Fibroblast of skin of left quadriceps (primary cell): ENCODE results near the gene CIAO1.
"Not testable (repeated sequence)": the region's sequence is repeated elsewhere in the genome, so short reads cannot be mapped to it uniquely, and the experiment has no call there.

Experiments used
- DNase-seq, 2 experiments: peaks; one replicate each; pipeline ENCODE4 v3.0.0-alpha.2; 2013; ENCODE audit warnings: low read depth in 2 of 2

Gene CIAO1

DNA sequence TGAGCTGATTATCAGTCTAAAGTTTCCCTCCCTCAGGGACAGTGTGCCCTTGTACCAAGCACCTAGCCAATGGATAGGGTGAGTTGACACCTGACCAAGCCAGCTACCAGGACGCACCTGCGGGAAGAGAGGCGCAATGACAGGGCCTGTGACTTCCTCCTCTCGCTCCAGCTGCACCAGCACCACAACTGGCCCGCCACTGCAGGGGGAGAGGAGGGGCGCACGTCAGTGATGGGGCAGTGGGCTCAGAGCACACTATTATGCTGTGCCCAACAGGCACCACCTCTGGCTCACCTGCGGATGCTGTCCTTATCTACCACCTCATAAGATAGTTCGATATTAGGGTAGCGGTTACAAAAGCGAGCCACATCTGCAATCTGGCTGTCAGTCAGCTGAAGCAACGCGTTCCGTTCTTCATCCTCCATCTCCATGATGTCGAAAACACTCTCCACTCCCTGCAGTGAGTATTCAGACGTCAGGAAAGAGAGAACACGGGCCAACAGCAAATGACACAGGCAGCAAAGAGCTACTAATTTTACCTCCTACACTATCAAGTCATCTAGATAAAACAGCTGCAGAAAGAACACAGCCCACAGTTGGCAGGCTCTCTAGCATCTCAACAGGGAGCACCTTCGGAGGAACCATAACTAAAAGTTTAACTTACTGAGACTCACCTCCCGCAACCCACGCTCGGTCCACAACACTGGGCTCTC lies 10.9 kb downstream of the CIAO1 start:
- DNase-seq: no peak

GRCh38 chr2:96287273-96287856 lies 21.3 kb downstream of the CIAO1 start:
- DNase-seq: no peak

DNA sequence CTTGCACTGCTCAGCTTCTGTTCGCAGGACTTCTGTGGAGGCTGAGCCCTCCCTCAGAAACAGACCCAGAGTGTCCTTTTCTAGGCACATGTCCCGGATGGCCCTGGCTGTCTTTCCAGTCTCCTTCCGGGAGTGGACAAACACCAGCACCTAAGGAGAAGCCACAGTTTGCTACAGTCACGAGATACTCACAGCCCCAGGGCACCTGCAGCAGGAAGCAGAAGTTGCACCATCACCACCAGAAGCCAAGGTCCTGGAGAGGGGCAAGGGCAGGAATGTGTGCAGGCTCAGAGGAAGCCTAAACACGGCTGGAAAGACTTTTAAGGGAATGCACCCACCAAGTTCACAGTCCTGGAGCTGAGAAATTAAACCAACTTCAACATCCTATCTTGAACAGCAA lies 25.7 kb downstream of the CIAO1 start:
- no peak for DNase-seq

DNA sequence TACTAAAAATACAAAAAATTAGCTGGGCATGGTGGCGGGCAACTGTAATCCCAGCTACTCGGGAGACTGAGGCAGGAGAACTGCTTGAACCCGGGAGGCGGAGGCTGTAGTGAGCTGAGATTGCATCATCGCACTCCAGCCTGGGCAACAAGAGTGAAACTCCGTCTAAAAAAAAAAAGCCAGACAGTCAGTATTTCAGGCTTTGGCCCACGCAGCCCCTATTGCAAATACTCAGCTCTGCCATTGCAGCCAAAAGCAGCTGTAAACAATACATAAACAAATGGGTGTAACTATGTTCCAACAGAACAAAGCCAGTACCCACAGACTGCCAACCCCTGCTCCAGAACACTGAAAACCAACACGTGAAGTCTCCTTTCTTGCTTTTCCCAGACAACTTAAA lies 28.2 kb downstream of the CIAO1 start:
- not testable (repeated sequence) for DNase-seq

GRCh38 chr2:96296925-96297324 lies 30.9 kb downstream of the CIAO1 start:
- no peak for DNase-seq

- no peak for DNase-seq
Observed at GRCh38 chr2:96301865-96302264, 35.8 kb downstream of the CIAO1 start.

DNA sequence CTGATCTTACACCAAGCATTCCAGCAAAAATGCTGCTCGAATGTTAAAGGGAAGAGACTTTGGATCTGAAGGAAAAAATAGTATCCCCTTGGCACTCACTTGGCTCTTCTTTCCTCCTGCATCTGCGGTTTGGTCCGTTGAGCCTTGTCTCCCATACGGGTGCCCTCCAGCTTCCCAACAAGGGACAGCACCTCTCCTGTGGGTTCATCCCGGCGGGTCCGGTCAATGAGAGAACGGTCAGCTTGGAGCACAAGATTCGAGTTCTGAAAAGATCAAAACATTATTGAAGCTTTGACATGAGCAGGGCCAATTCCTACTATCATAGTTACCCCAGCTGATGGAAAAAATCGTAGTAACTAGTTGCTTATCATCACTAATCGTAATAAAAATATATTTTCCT lies 38.6 kb downstream of the CIAO1 start:
- no peak for DNase-seq

- DNase-seq: peak; percentile 60 to 64
Observed at GRCh38 chr2:96305091-96305978, 39.3 kb downstream of the CIAO1 start, which contains the start of gene SNRNP200. Gene SNRNP200 (minus strand): TSS chr2:96305546. CDS start chr2:96305437, 109 bp downstream.

DNA sequence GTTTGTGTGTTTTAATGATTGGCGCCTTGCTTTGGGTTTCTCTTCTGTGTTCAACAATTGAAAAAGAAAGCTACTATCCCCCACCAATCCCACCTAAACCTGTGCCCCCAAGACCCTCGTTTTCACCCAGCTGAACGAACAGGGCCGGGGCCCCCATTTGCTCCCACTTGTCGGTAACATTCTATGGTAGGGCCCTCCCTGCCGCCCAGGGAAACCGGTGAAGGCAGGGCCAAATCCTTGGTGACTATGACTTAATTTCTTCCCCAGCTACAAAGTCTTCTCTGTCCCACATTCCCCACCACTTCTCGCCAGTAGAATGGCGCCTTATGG lies 39.9 kb downstream of the CIAO1 start:
- DNase-seq: no peak

GRCh38 chr2:96306370-96306769 lies 40.3 kb downstream of the CIAO1 start:
- no peak for DNase-seq

GRCh38 chr2:96308248-96308647 lies 42.2 kb downstream of the CIAO1 start:
- DNase-seq: no peak

- DNase-seq: no peak
Observed at GRCh38 chr2:96315005-96315399, 49.0 kb downstream of the CIAO1 start.

DNA sequence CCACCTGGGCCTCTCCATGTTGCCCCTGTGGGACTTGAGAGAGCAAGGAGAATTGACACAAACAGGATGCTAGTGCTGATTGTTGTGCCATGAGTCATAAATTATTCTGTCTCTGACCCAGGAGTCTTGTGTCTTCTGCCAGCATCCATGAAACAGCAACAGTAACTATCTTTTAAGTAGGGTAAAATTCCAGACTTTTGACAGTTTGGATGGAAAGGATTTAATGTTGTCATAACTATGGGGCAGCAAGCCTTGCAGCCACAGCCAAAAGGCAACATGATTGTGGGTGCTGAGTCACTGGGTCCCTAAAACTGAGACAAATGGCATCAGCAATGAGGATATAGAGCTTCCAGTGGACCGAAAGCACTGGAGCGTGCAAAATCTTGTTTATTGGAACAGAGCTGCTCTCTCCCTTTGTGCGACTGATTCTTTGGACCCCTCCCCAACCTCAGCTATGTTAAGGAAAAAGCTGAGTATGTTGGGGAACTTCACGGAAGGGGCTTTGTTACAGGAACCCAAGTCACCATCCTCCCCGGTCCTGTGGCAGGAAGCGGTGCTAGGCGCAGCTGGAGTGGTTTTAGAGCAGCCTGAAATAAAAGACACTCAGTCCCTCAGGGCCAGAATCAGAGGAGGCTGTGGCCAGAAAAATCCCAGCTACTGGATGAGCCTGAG lies 49.5 kb downstream of the CIAO1 start:
- peak in 1 of 2 experiments; percentile 22 for DNase-seq

DNA sequence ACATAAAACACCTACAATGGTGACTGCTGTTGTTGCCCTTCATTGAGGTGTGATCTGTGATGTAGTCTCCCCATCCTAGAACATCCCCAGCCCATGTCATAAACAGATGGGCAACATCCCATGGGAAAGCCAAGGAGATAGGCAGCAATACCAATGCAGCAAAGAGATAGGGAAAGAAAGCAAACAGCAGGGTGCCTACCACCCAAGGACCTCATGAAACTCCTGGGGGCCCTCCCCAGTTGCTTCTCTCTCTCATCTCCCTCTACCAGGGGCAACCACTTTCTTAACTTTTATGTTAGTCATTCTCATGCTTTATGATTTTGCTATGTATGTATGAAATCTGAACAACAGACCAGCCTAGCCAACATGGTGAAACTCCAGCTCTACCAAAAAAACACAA lies 51.0 kb downstream of the CIAO1 start:
- DNase-seq: no peak

- no peak for DNase-seq
Observed at GRCh38 chr2:96317584-96317997, 51.6 kb downstream of the CIAO1 start.

GRCh38 chr2:96318723-96319122 lies 52.7 kb downstream of the CIAO1 start:
- DNase-seq: no peak

- DNase-seq: no peak
Observed at GRCh38 chr2:96319396-96319795, 53.4 kb downstream of the CIAO1 start.

DNA sequence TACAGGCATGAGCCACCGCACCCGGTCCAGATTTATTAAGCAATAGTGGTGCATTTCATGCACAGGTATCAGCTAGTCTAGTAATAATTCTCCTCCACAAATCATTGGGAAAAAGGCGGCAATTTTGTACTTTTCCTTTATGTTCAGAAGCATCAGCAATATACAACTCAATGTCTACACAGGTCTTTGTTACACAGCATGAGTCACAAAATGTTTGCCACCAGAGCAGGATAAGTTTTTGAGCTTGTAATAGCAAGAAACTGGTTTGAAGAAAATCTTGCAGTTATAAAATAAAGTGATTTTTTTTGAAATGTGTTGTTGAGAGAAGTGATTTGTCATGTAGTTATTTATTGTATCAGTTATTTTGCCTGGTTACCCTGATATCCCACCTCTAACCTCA lies 54.3 kb downstream of the CIAO1 start:
- no peak for DNase-seq

DNA sequence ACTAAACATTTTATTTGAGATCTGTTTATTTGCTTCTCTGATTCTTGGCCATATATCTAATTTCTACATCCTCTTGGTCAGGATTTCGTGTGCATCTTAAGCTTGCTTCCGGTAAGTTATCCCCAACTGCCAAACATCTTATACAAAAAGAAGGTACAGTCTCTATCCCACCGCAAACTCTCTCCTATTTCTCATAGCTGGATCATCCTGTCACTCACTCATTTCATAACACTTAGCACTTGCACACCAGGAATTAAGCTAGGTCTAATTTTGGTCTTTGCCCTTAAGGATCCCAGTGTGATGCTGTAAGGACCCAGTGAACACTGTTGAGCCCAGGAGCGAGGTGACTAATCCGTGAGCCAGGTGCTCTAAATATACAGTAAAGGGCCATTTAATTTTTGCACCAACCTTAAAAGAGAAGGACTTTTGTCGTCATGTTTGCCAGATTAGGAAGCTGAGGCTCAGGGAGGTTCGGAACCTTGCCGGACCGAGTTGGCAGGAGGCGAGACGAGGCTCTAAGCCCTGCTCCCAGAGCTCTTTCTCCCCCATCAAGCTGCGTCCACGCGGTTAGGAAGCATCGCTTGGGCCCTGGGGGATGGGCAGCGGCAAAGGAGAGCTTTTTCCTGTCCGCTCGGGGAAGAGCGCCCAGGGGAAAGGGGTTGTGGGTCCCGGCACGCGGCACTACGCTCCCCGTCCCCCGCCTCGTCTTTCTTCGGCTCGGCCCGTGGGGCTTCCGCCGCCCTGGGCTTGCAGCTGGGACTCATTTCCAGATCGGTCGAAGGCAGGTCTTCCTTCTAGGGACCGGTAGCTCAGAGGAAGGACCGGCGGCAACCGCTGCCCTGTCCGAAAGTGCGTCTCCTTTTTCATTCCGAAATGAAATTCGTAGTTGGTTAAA lies 55.0 kb downstream of the CIAO1 start:
- DNase-seq: no peak
